Measurements from ENCODE around the gene ANXA2R.
"Not testable (repeated sequence)": the region's sequence is repeated elsewhere in the genome, so short reads cannot be mapped to it uniquely, and the experiment has no call there.

The ANXA2R gene

DNA sequence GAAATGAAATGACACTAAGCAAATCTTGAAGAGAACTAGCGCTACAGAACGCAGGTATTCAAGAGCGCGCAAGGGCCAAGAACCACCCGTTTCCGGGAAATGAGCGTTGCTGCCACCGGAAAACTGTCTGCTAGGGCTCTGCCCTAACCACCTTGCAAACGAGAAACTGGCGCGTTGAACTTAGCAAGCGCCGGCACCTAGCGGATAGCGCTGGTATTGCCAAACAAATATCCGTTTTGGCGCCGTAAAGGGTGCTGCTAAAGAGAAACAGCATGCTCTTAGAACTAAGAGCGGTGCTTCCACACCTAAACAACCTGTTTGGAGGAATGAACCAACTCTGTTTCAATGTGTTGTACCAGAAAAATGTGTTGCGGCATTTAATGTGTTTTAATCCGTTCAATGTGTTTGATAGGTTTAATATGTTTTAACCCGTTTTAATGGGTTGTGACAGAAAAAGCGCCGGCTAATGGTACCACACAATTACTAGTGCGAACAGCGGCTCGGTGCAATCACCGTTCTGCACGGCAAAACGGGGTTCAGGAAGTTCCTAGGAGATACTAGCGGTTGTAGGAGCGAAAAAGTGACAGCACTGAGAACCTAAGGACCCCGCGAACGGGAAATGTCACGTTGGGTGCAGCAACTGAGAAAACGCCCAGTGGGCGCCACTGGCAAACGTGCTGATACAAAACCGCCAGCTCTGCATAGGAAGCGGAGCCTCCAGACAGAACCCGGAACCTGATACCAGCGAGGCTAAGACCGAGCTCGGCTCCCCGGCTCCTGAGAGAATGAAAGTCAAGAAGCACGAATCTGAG is at the start of gene ANXA2R:
Gene ANXA2R (minus strand): TSS at position 33 of the 812 bp plus-strand sequence. CDS start 273 bp downstream, outside the sequence.
- TF ChIP-seq TCF4 (CRISPR knock-in tag; IDR thresholded peaks at IDR 0.05; ENCODE audit: borderline replicate concordance) (no peak), ZC3H10 (CRISPR knock-in tag; IDR thresholded peaks at IDR 0.05) (no peak), RARB (CRISPR knock-in tag; IDR thresholded peaks at IDR 0.05) (no peak), ZNF70 (CRISPR knock-in tag; IDR thresholded peaks at IDR 0.05) (no peak), ARNTL (CRISPR knock-in tag; IDR thresholded peaks at IDR 0.05; ENCODE audit: borderline replicate concordance, low read depth) (no peak), OSR1 (CRISPR knock-in tag; IDR thresholded peaks at IDR 0.05) (no peak)
- TF ChIP-seq, protein P1, sequence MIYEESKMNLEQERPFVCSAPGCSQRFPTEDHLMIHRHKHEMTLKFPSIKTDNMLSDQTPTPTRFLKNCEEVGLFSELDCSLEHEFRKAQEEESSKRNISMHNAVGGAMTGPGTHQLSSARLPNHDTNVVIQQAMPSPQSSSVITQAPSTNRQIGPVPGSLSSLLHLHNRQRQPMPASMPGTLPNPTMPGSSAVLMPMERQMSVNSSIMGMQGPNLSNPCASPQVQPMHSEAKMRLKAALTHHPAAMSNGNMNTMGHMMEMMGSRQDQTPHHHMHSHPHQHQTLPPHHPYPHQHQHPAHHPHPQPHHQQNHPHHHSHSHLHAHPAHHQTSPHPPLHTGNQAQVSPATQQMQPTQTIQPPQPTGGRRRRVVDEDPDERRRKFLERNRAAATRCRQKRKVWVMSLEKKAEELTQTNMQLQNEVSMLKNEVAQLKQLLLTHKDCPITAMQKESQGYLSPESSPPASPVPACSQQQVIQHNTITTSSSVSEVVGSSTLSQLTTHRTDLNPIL (CRISPR knock-in tag; IDR thresholded peaks at IDR 0.05; ENCODE audit: low read depth) = no peak
- TF ChIP-seq, protein P2, sequence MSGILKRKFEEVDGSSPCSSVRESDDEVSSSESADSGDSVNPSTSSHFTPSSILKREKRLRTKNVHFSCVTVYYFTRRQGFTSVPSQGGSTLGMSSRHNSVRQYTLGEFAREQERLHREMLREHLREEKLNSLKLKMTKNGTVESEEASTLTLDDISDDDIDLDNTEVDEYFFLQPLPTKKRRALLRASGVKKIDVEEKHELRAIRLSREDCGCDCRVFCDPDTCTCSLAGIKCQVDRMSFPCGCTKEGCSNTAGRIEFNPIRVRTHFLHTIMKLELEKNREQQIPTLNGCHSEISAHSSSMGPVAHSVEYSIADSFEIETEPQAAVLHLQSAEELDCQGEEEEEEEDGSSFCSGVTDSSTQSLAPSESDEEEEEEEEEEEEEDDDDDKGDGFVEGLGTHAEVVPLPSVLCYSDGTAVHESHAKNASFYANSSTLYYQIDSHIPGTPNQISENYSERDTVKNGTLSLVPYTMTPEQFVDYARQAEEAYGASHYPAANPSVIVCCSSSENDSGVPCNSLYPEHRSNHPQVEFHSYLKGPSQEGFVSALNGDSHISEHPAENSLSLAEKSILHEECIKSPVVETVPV (CRISPR knock-in tag; IDR thresholded peaks at IDR 0.05) = no peak
- peak; percentile 61 for ATAC-seq

DNA sequence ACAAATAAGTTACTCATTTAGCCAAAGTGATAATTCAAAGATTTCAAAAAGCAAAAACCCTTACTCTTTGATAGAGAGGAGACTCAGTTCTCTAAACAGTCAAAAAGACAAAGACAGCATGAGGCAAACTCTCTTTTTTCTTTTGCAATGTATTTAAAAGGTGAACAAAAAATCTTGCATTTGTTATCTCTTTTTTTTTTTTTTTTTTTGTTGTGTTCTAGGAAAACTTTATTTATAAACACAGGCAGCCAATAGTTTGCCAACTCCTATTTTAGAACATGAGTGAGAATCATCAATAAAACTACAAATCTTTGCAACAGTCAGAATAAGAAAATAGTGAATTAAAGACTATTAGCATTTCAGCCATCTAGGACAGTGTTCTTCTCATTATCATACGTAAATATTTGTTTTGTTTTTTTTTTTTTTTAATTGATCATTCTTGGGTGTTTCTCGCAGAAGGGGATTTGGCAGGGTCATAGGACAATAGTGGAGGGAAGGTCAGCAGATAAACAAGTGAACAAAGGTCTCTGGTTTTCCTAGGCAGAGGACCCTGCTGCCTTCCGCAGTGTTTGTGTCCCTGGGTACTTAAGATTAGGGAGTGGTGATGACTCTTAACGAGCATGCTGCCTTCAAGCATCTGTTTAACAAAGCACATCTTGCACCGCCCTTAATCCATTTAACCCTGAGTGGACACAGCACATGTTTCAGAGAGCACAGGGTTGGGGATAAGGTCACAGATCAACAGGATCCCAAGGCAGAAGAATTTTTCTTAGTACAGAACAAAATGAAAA is 46.2 kb upstream of the ANXA2R start:
- ATAC-seq = not testable (repeated sequence)

DNA sequence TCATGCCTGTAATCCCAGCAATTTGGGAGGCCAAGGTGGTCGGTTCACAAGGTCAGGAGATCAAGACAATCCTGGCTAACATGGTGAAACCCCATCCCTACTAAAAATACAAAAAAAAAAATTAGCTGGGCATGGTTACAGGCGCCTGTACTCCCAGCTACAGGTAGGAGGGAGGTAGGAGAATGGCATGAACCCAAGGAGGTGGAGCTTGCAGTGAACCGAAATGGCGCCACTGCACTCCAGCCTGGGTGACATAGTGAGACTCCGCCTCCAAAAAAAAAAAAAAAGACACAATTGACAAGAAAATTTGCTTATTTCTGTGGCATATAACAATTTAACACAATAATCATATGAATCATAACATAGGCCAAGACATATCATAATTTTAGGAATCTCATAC is 45.3 kb upstream of the ANXA2R start:
- no peak for ATAC-seq

GRCh38 chr5:43084468-43084867 is 44.3 kb upstream of the ANXA2R start:
- ATAC-seq = not testable (repeated sequence)

More for the DNA sequence above, 45.3 kb upstream of the ANXA2R start:
- TF ChIP-seq OSR1 (CRISPR knock-in tag; IDR thresholded peaks at IDR 0.05) (no peak), CSDC2 (CRISPR knock-in tag; IDR thresholded peaks at IDR 0.05) (no peak)

- TF ChIP-seq TCF4 (CRISPR knock-in tag; IDR thresholded peaks at IDR 0.05; ENCODE audit: borderline replicate concordance) = peak; percentile 70; the same call in 1 of the 2 replicates
- not testable (repeated sequence) for ATAC-seq
Observed at GRCh38 chr5:43081345-43081744, 41.2 kb upstream of the ANXA2R start.

DNA sequence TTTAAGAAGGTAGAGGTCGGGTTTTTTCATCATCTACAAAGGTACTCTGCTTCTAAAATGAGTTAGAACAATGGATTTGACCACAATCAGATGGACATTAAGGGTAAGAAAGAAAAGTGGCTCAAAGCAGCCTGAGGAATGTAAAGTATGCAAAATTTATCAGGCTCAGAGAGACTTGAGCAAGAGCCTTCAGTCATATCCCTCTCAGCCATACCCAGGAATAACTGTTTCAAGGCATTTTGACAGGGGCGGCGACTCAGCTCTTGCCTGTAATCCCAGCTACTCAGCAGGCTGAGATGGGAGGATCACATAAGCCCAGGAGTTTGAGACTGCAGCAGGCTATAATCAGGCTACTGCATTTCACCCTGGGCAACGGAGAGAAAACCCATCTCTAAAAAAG is 38.8 kb upstream of the ANXA2R start:
- TF ChIP-seq ISL1 (CRISPR knock-in tag; IDR thresholded peaks at IDR 0.05) (peak; percentile 57), ZFP3 (CRISPR knock-in tag; IDR thresholded peaks at IDR 0.05) (no peak)
- ATAC-seq = peak; percentile 89

- ATAC-seq = not testable (repeated sequence)
Observed at GRCh38 chr5:43077446-43078191, 37.5 kb upstream of the ANXA2R start.

DNA sequence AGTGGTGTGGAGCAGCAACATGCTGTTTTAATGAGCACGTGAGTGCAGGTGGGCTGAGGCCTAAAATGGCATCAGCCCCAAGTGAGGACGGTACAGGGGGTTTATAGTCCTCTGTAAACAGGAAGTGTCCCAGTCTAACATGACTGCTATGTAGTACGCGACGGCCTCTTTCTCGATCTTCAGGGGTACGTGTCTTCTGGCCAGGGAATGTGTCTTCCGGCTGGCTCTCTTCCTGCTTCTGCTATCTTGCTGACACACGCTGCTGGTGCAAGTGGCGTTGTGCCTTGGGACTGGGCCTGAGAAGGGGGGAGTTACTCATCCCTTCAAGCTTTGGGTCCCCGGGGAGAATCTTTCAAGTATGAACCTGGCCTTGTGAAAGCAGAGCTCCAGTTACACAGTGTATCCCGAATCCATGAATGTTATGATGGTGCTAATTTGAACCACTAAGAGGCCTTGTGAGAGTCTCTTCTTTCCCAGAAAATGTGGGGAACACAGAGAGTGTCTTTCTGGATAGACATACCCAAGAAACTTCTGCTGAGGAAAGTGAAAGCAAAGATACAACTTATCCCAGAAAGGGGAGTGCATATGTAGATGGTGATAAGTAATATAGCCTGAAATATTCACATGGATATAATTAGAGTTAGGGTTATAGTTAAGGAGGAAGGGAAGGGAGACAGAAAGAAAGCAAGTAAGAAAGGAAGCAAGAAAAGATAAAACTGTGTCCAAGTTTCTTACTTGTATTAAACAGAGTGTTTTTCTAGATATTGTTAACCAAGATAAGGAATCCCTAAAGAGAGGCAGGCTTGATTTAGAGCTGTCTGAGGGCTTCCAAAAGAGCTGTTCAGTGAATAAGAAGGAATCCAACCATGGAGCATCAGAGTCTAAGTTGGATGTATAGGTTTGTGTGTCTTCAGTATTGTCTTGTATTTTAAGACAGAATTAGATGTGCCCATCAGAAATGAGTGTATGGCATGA is 35.5 kb upstream of the ANXA2R start:
- no peak for ATAC-seq
- no peak for TF ChIP-seq ZNF70 (CRISPR knock-in tag; IDR thresholded peaks at IDR 0.05)
- TF ChIP-seq TCF4 (CRISPR knock-in tag; IDR thresholded peaks at IDR 0.05; ENCODE audit: borderline replicate concordance) = no peak
- TF ChIP-seq POU6F1 (CRISPR knock-in tag; IDR thresholded peaks at IDR 0.05; ENCODE audit: borderline replicate concordance, low read depth) = no peak
- no peak for TF ChIP-seq ZFP30 (CRISPR knock-in tag; IDR thresholded peaks at IDR 0.05)
- no peak for TF ChIP-seq PPARA (CRISPR knock-in tag; IDR thresholded peaks at IDR 0.05; ENCODE audit: borderline replicate concordance)
- no peak for TF ChIP-seq ZFP3 (CRISPR knock-in tag; IDR thresholded peaks at IDR 0.05)
- no peak for TF ChIP-seq OSR1 (CRISPR knock-in tag; IDR thresholded peaks at IDR 0.05)
- no peak for TF ChIP-seq PATZ1 (CRISPR knock-in tag; IDR thresholded peaks at IDR 0.05; ENCODE audit: borderline replicate concordance)
- TF ChIP-seq, protein P2 (CRISPR knock-in tag; IDR thresholded peaks at IDR 0.05) = no peak
- TF ChIP-seq TOX (CRISPR knock-in tag; IDR thresholded peaks at IDR 0.05; ENCODE audit: borderline replicate concordance) = no peak
